PFSK-1 (cell line): Measurements from ENCODE around the gene KITLG.

Experiments
- FOXP2 ChIP-seq: optimal IDR thresholded peaks from 2 replicates; pipeline ENCODE3; 2011; ENCODE audit warnings: borderline replicate concordance, control low read depth, inconsistent platforms; ENCODE audit not compliant: insufficient read depth; ENCODE audit errors: extremely low read length, extremely low read depth
- POLR2AphosphoS5 ChIP-seq: IDR thresholded peaks from 2 replicates; pipeline ENCODE4 v1.6.1; 2012; ENCODE audit warnings: low read depth, mild to moderate bottlenecking, control low read depth, low read length, moderate library complexity
- REST ChIP-seq, 2 experiments: IDR thresholded peaks; 2 replicates each; pipeline versions ENCODE4 v1.6.1 to v1.8.0; 2011 to 2012; ENCODE audit warnings: low read depth in 2 of 2, low read length in 2 of 2, control low read depth in 1 of 2, inconsistent platforms in 1 of 2, mild to moderate bottlenecking in 1 of 2, moderate library complexity in 1 of 2; ENCODE audit not compliant: insufficient read depth in 1 of 2
- SIN3A ChIP-seq: IDR thresholded peaks from 2 replicates; pipeline ENCODE4 v1.6.1; 2012; ENCODE audit warnings: mild to moderate bottlenecking, low read length, moderate library complexity, borderline replicate concordance; ENCODE audit not compliant: insufficient read depth

GRCh38 chr12:88510843-88511242 lies 69.4 kb downstream of the KITLG start:
- TF ChIP-seq POLR2AphosphoS5 (no peak), FOXP2 (no peak), SIN3A (no peak), REST (IDR thresholded peaks at IDR 0.05; ENCODE audit: insufficient read depth in 1 of 2, low read depth in 2 of 2, low read length in 2 of 2) (no peak)
